Activated naive CD8-positive, alpha-beta T cell treated with anti-CD3 and anti-CD28 coated beads for 36 hours (primary cell): Measurements from ENCODE around the gene FAM20C. TPM values are rescaled to one million over a fixed set of nuclear protein-coding genes. Genes with fewer than 3 reads are reported as not detected.

ENCODE experiments used
- DNase-seq: peaks from one replicate; pipeline ENCODE4 v3.0.0; 2021
- H3K27ac Mint-ChIP-seq: one replicate; pipeline ENCODE4 v1.8.0; 2022; ENCODE audit warnings: mild to moderate bottlenecking, moderate library complexity, mixed read lengths
- H3K27me3 Mint-ChIP-seq: one replicate; pipeline ENCODE4 v1.8.0; 2022; ENCODE audit warnings: mild to moderate bottlenecking, mixed read lengths
- H3K36me3 Mint-ChIP-seq: one replicate; pipeline ENCODE4 v1.8.0; 2021; ENCODE audit warnings: mild to moderate bottlenecking, mixed read lengths
- H3K4me1 Mint-ChIP-seq: one replicate; pipeline ENCODE4 v1.8.0; 2021; ENCODE audit warnings: mixed read lengths
- H3K4me3 Mint-ChIP-seq: one replicate; pipeline ENCODE4 v1.8.0; 2022; ENCODE audit warnings: mild to moderate bottlenecking, moderate library complexity, mixed read lengths
- H3K9me3 Mint-ChIP-seq: one replicate; pipeline ENCODE4 v1.8.0; 2022; ENCODE audit warnings: mixed read lengths
- total RNA-seq, 2 experiments: library from RNA; stranded (reverse); gene quantifications; one replicate each; pipeline ENCODE4 v1.2.3, GENCODE V29; 2021

Gene FAM20C
- total RNA-seq, 2 experiments from 2014 or later = 1.1 TPM

DNA sequence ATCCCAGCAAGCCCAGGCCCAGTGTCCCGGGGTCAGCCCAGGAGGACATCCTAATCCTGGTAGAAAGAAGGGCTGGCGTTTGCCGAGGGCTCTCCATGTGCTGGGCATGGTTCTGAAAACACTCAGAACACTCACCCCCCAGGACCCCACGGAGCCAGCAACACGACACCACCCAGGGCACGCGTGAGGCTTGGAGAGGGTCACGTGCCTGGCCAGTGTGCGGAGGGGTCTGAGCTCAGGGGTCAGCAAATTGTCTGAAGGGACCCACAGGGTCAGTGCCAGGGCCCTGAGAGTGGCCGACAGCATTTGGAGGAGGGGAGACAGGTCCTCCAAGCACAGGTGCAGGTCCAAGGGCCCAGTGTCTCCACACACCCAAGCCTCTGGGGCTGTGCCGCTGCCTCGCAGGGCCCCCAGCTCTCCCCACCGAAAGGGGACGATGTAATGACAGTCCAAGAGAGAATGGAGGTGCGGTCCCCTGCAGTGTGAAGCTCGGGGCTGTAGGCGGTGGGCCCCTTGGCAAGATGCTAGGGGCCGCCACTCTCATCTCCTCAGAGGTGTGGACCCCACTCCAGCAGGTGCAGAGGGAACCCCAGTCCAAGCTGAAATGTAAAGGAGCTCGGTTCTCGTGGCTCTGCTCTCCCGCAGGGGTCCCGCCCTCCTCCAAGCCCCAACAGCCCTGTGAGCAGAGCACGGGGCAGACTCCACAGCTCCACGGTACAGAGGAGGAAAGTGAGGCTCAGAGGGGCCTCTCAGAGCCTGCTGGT is 105.4 kb downstream of the FAM20C start:
- DNase-seq = no peak
- Mint-ChIP-seq H3K9me3 (no peaks in the 10 kb centered on the region), H3K4me1 (no peaks in the 10 kb centered on the region), H3K27ac (no peak overlapping the region), H3K4me3 (no peak overlapping the region), H3K27me3 (peaks cover 7% of the 10 kb centered on the region), H3K36me3 (no peaks in the 10 kb centered on the region)

DNA sequence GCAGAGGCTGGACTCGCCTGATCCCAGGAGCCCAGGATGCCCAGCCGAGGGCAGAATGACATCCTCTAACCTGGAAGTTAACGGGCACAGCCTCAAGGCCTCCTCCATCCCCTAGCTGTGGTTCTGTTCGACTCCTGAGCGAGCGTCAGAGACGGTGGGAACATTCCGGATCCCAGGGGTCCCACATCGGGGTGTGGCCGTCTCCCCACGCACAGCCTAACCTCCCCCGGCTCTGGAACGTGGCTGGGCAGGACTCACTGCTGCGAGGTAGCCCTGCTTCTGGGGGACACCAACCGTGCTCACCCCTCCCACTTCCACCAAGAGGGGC is 106.0 kb downstream of the FAM20C start:
- Mint-ChIP-seq H3K27me3 (peaks cover 1% of the 10 kb centered on the region), H3K27ac (no peak overlapping the region), H3K9me3 (no peaks in the 10 kb centered on the region), H3K4me1 (no peaks in the 10 kb centered on the region), H3K36me3 (no peaks in the 10 kb centered on the region), H3K4me3 (no peak overlapping the region)
- DNase-seq = no peak

DNA sequence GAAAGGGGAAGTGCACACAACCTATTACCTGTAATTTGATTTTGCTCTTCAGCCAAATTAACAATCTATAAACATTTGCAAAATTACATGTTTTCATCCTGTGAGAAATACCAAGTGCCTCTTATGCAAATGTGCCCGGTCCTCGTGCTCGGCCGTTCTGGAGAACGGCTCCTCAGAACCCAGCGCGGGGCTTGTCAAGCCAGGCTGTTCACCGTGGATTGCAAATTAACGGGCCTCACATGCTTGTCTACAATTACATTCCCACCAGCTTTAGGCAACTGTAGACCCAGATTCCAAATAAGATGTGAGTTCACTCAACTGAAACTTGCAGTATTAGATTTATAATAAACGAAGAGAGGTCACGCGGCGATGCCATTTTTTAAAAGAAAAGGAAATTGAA is 106.4 kb downstream of the FAM20C start:
- H3K27ac Mint-ChIP-seq = no peak overlapping the region
- no peaks in the 10 kb centered on the region for H3K9me3 Mint-ChIP-seq
- H3K4me3 Mint-ChIP-seq = no peak overlapping the region
- no peaks in the 10 kb centered on the region for H3K4me1 Mint-ChIP-seq
- no peaks in the 10 kb centered on the region for H3K27me3 Mint-ChIP-seq
- DNase-seq = no peak
- no peaks in the 10 kb centered on the region for H3K36me3 Mint-ChIP-seq

GRCh38 chr7:299169-299568 is 106.8 kb downstream of the FAM20C start:
- Mint-ChIP-seq H3K4me3 (no peak overlapping the region), H3K9me3 (no peaks in the 10 kb centered on the region), H3K36me3 (no peaks in the 10 kb centered on the region), H3K27me3 (no peaks in the 10 kb centered on the region), H3K4me1 (no peaks in the 10 kb centered on the region), H3K27ac (no peak overlapping the region)
- no peak for DNase-seq

DNA sequence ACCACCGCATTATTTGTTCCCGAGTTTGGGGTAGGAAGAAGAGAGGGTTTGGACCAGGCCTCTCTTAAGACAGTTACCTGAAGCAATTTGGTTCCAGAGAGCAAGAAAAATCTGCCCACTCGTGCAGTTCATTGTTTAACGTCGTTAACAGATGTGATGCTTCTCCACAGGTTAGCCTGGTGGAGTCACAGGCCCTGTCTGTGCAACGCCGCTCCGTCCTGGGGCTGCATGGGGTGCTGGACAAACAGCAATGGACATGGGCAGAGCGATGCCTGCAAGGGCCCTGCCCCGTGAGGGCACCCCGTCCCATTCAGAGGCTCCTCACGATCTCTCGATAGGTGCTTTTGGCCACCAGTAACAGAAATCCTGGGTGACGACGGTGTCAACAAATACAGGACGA is 107.3 kb downstream of the FAM20C start:
- no peak overlapping the region for H3K4me3 Mint-ChIP-seq
- no peaks in the 10 kb centered on the region for H3K4me1 Mint-ChIP-seq
- no peaks in the 10 kb centered on the region for H3K27me3 Mint-ChIP-seq
- no peak for DNase-seq
- H3K36me3 Mint-ChIP-seq = no peaks in the 10 kb centered on the region
- no peaks in the 10 kb centered on the region for H3K9me3 Mint-ChIP-seq
- no peak overlapping the region for H3K27ac Mint-ChIP-seq

GRCh38 chr7:300048-300447 is 107.7 kb downstream of the FAM20C start:
- no peak for DNase-seq
- H3K36me3 Mint-ChIP-seq = no peaks in the 10 kb centered on the region
- no peaks in the 10 kb centered on the region for H3K9me3 Mint-ChIP-seq

DNA sequence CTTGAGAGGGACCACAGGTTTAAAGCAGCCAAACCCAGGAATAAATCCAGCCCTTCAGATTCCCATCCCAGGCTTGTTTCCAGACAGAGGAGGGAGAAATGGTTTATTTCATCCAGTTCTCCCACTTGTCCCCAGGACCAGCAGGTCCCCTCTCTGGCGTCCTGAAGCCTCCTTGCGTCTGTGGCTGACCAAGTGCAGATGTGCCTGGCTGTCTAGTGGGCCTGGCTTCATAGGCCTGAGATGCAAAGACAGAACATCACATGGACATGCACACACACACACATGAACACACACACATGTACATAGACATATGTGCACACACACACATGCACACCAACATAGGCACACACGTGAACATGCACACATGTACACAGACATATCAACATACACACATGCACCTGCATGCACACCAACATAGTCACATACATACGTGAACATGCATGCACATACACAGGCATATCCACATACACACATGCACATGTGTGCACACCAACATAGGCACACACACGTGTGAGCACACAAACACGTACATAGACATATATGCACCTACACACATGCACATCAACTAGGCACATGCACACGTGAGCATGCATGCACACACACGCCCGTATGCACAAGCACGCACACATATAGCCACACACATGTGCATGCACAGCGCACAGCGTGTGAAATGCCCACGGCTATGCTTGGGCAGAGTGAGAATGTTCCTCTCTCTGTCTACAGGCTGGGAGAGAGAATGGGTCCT is 108.3 kb downstream of the FAM20C start:
- DNase-seq = no peak
- H3K27me3 Mint-ChIP-seq = no peaks in the 10 kb centered on the region
- no peaks in the 10 kb centered on the region for H3K9me3 Mint-ChIP-seq
- no peaks in the 10 kb centered on the region for H3K4me1 Mint-ChIP-seq
- H3K4me3 Mint-ChIP-seq = no peak overlapping the region
- no peaks in the 10 kb centered on the region for H3K36me3 Mint-ChIP-seq
- no peak overlapping the region for H3K27ac Mint-ChIP-seq

More at GRCh38 chr7:300048-300447, 107.7 kb downstream of the FAM20C start:
- Mint-ChIP-seq H3K27me3 (no peaks in the 10 kb centered on the region), H3K4me3 (no peak overlapping the region), H3K4me1 (no peaks in the 10 kb centered on the region), H3K27ac (no peak overlapping the region)

GRCh38 chr7:301291-302053 is 109.1 kb downstream of the FAM20C start:
- Mint-ChIP-seq H3K4me3 (no peak overlapping the region), H3K9me3 (no peaks in the 10 kb centered on the region), H3K27ac (no peak overlapping the region), H3K4me1 (no peaks in the 10 kb centered on the region), H3K27me3 (no peaks in the 10 kb centered on the region), H3K36me3 (no peaks in the 10 kb centered on the region)
- no peak for DNase-seq

GRCh38 chr7:302054-302992 is 110.0 kb downstream of the FAM20C start:
- no peaks in the 10 kb centered on the region for H3K27me3 Mint-ChIP-seq
- H3K4me3 Mint-ChIP-seq = no peak overlapping the region
- H3K4me1 Mint-ChIP-seq = no peaks in the 10 kb centered on the region
- no peaks in the 10 kb centered on the region for H3K36me3 Mint-ChIP-seq
- no peak overlapping the region for H3K27ac Mint-ChIP-seq
- DNase-seq = no peak
- H3K9me3 Mint-ChIP-seq = no peaks in the 10 kb centered on the region

DNA sequence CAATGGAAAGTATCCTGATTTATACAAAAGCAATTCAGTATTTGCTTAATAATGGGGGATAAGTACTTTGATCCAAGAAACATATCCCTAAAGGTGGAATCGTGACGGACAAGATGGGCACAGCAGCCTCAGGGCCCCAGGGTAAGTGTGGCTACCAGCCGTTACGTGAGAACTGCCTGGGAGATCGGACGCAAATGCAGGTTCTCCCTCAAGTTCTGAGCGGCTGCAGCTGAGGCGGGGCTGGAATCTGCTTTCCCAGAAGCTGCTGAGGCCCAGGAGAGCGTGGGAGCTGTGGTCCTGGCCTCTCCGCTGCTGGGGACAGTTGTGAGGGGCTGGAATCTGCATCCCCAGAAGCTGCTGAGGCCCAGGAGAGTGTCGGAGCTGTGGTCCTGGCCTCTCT is 111.1 kb downstream of the FAM20C start:
- DNase-seq = no peak
- Mint-ChIP-seq H3K4me1 (no peaks in the 10 kb centered on the region), H3K27me3 (no peaks in the 10 kb centered on the region), H3K27ac (no peak overlapping the region), H3K9me3 (peaks cover 2% of the 10 kb centered on the region), H3K4me3 (no peak overlapping the region), H3K36me3 (no peaks in the 10 kb centered on the region)

DNA sequence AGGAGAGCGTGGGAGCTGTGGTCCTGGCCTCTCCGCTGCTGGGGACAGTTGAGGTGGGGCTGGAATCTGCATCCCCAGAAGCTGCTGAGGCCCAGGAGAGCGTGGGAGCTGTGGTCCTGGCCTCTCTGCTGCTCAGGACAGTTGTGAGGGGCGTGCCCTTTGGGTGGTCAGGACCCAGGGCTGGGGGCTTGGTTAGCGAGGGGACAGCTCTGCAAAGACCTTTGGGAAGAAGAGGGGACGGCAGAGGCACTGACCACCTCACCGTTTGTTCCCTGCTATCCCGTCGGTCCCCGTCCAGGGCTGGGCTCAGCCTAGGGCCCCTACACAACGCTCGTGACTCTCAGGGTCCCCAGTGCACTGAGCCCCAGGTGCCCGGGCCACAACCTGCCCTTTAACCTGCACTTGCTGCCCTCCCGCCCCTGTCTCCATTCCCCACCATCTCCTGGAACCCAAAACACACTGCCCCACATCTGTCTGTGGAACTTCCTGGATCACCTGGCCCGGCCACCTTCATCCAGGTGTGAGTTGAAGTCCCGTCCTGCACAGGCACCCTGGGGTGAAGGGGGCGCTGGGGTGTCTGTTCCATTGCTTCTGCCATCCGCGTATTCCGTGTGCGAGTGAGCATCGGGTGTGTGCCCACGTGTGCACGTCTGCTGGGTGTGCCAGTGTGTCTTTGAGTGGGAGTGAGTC is 111.7 kb downstream of the FAM20C start:
- no peak for DNase-seq
- H3K9me3 Mint-ChIP-seq = peaks cover 2% of the 10 kb centered on the region
- H3K4me1 Mint-ChIP-seq = no peaks in the 10 kb centered on the region
- no peak overlapping the region for H3K4me3 Mint-ChIP-seq
- H3K27ac Mint-ChIP-seq = no peak overlapping the region
- no peaks in the 10 kb centered on the region for H3K36me3 Mint-ChIP-seq
- H3K27me3 Mint-ChIP-seq = no peaks in the 10 kb centered on the region

- Mint-ChIP-seq H3K9me3 (peaks cover 2% of the 10 kb centered on the region), H3K4me1 (no peaks in the 10 kb centered on the region), H3K27me3 (no peaks in the 10 kb centered on the region), H3K36me3 (no peaks in the 10 kb centered on the region), H3K4me3 (no peak overlapping the region), H3K27ac (no peak overlapping the region)
- no peak for DNase-seq
Observed at GRCh38 chr7:304574-305409, 112.4 kb downstream of the FAM20C start.

DNA sequence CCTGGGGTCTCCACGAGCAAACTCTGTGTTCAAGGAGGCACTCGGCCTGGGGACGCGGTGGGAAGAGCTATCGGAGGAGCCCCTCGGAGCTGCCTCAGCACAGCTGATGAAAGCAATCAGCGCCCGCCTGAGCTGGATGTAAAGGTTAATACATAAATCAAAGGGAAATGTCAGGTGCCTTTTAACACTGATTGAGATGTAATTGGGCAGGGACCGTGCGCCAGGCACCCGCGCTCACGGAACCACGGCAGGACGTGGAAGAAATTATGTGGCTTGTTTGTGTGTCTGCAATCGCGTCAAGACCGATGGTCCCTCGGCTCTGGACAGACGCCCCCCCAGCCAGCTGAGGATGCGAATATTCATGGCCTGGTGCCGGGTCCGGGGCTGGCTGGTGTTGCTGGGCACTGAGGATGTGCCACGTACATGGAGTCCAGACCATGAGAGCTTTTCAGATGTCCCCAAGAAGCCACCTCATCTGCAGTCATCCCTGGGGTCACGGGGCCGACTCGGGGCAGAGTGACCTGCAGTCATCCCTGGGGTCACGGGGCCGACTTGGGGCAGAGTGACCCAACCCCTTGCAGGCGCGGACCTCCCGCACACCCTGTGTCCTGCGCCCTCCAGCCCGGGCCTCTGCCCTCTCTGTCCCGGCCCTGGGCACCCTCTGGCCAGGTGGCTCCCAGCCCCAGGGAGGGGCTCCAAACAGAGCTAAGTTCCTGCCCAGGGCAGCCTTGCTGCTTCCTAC is 113.2 kb downstream of the FAM20C start:
- Mint-ChIP-seq H3K36me3 (no peaks in the 10 kb centered on the region), H3K4me3 (no peak overlapping the region), H3K4me1 (no peaks in the 10 kb centered on the region), H3K9me3 (peaks cover 2% of the 10 kb centered on the region), H3K27ac (no peak overlapping the region), H3K27me3 (no peaks in the 10 kb centered on the region)
- no peak for DNase-seq
